GM12801 (cell line): ENCODE data around the gene ZEB1.

Source experiments
- TF ChIP-seq, protein P1 (sequence below): IDR thresholded peaks from one replicate; pipeline ENCODE4 v1.5.1; 2011; ENCODE audit warnings: control low read depth; ENCODE audit not compliant: insufficient read length; ENCODE audit errors: extremely low read depth

Gene ZEB1

DNA sequence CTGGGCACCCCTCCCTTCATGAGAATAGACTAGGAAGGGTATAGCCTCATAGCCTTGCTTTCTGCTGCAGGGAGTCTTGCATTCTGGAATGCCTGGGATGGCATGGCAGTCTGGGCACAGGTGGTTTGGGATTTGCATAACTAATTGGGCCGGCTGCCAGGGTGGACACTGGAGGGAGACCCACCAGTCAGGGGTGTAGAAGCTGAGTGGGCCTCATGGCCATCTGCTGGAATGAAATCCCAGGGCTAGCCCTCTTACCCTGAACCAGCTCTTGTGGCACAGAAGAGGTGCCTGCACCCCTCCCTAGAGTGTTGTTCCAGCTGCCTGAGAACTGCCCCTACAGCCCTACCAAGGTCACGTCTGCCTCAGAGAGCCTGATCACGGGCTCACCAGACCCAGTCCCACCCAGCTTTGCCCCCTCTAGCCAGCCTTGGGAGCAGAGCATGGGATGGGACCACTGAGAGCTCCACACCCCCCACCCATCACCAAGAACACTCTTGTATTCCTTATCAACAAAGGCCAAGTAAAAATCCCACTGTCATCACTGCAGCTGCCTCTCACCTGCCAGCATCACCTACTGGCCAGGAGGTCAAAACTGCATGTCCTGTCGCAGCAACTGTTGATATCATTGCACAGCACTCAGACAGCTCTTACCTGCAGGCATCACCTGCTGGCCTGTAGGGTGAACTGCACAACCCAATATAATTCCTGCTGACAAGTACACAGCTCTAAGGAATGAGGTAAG lies 148.9 kb downstream of the ZEB1 start:
- TF ChIP-seq, protein P1, sequence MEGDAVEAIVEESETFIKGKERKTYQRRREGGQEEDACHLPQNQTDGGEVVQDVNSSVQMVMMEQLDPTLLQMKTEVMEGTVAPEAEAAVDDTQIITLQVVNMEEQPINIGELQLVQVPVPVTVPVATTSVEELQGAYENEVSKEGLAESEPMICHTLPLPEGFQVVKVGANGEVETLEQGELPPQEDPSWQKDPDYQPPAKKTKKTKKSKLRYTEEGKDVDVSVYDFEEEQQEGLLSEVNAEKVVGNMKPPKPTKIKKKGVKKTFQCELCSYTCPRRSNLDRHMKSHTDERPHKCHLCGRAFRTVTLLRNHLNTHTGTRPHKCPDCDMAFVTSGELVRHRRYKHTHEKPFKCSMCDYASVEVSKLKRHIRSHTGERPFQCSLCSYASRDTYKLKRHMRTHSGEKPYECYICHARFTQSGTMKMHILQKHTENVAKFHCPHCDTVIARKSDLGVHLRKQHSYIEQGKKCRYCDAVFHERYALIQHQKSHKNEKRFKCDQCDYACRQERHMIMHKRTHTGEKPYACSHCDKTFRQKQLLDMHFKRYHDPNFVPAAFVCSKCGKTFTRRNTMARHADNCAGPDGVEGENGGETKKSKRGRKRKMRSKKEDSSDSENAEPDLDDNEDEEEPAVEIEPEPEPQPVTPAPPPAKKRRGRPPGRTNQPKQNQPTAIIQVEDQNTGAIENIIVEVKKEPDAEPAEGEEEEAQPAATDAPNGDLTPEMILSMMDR = no peak

DNA sequence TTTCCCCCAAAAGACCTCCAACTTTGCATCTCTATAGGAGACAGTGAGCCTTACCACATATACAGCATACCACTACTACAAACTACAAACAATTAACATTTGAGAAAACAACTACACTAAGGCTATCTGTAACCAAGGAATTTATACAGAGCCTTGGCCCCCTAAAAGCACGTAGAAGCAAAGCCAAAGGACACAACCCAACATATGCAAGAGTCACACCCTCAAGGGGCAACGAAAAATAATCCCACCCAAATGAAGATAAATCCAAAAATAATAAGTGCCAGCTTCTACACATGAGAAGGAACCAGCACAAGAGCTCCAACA lies 149.5 kb downstream of the ZEB1 start:
- TF ChIP-seq, protein P1 = no peak

DNA sequence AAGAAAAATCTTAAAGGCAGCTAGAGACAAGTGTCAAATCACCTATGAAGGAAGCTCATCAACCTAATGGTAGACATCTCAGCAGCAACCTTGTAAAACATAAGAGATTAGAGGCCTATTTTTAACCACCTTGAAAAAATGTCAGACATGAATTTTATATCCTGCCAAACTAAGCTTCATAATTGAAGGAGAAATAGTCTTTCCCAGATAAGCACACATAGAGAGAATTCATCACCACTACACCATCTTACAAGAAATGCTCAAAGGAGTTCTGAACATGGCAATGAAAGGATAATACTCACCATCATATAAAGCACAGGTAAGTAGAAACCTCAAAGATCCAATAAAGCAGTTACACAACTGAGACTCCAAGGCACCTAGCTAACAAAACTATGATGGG lies 156.5 kb downstream of the ZEB1 start:
- TF ChIP-seq, protein P1 = no peak

DNA sequence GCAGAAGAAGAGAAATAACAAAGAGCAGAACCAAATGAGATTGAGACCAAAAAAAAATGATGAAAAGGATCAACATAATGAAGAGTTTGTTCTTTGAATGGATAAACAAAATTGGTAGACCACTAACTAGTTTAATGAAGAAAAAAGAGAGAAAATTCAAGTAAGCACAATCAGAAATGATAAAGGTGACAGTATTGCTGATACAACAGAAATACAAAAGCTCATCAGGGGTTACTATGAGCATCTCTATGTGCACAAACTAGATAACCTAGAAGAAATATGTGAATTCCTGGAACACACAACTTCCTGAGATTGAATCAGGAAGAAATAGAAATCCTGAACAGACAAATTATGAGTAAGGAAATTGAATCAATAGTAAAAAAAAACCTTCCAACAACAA lies 157.1 kb downstream of the ZEB1 start:
- TF ChIP-seq, protein P1 = no peak

DNA sequence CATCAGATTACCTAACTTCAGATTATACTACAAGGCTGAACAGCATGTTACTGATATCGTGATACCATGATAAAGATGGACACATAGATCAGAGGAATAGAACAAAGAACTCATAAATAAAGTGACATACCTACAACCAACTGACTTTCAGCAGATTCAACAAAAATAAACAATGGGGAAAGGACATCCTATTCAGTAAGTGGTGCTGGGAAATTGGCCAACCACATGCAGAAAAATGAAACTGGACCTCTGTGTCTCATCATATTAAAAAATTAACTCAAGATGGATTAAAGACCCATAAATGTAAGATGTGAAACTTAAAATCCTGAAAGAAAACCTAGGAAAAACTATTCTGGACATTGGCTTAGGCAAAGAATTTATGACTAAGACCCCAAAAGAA lies 158.6 kb downstream of the ZEB1 start:
- TF ChIP-seq, protein P1 = no peak

DNA sequence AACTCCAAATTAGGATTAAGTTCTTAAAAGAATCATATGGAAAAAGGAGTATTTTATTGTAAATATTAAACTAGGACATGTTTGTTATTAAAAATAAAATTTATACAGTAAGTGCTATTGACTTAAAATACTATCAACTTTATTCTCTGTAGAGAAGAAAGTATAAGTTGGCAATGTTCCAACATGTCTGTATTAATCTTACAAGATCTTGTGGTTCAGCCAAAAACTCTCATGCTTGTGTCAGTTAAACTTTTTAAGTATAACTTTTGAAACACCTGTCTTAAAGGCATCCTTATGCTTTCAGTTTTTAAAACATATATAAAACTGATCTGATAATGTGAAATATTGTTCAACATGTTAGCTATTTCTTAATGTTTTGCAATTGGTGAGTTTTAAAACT lies 160.7 kb downstream of the ZEB1 start:
- TF ChIP-seq, protein P1 = no peak

DNA sequence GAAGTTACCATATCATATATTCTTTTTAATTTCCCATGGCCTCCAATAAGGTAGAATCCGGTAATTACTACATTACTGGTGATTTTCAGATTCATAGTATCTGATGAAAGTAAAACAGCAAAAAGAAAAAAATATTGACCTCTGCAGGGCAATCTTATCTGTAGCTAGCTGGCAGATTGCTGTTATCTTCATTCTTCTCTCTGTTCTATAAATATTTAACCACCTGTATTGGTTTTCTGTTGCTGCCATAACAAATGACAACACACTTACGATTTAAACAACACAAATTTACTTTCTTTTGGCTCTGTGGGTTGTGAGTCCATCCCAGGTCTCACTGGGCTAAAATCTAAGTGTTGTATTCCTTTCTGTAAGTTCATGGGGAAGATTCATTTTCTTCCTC lies 164.5 kb downstream of the ZEB1 start:
- TF ChIP-seq, protein P1 = no peak
